GM19438 (cell line): ENCODE data around the gene GSTA3.
"Not testable (repeated sequence)": the region's sequence is repeated elsewhere in the genome, so short reads cannot be mapped to it uniquely, and the experiment has no call there.

Experiments used
- ATAC-seq: cut with Tn5 transposase; IDR thresholded peaks from one replicate; pipeline ENCODE4 v1.9.1; 2021; ENCODE audit warnings: low read depth; ENCODE audit not compliant: unreplicated experiment

Gene GSTA3

DNA sequence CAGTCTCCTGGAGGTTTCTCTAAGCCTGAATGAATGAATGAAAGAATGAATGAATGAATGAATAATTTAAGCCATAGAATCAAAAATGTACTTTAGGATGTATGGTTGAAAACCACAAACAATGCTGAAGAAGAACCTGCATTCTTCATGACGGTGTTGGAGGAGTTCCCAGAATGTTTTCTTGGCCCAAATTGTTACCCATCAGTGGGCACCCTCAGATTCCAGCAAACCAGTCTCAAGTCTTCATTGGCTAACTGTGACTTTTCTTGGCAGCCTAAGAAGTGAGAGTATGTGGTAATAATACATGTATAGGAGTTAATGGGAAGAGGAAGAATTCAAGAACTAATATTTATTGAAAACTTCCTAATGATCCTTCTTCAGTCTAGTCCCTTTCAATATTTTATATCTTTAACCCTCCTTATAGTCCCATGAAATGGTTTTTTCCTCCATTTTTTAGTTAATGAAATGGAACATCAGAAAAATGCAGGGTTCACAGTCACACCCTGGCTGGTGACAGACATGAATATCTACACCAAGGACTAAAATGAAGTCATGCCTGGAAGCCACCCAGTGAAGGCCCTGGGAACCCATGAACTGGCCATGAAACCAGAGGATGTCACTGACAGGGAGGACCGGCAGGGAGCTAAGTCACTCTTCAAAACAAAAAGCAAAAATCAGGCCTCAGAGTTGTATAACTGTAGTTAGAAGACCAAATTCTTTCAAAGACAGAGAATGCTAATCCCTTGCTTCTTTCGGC is 39.0 kb downstream of the GSTA3 start:
- ATAC-seq: not testable (repeated sequence)

DNA sequence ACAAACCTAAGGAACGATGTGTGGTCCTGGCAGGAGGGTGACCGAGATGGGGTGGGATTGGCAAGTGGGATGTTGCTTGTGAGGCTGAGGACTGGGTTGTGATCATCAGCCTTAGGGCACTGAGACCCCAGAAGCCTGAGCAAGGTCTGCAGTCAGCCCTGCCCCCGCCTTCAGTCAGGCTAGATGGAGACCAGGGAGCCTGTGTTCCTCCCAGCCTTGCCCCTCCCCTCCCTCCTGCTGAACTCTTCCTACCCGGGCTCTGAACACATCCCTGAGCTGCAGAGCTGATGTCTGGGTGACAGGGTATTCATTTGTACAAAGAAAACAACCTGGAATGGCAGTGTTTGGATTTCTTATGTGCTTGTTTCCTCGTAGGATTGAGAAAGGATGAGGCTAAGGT is 40.6 kb downstream of the GSTA3 start:
- not testable (repeated sequence) for ATAC-seq

DNA sequence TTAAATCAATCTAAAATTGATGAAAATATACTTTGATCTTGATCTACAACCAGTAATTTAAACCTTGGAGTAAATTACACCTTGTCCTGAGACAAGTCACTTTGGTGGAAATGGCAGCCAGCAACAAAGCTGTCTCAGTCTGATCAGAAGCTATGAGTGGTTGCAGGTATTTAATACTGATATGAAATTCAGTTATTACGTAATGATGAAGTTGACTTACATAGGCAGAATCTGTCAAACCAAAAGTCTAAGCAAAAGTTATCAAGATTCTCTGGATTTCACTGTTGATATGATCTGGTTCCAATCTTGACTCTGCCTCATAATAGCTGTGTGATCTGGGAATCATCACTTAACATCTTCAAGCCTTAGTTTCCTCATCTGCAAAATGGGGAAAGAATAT is 41.3 kb downstream of the GSTA3 start:
- ATAC-seq: no peak

DNA sequence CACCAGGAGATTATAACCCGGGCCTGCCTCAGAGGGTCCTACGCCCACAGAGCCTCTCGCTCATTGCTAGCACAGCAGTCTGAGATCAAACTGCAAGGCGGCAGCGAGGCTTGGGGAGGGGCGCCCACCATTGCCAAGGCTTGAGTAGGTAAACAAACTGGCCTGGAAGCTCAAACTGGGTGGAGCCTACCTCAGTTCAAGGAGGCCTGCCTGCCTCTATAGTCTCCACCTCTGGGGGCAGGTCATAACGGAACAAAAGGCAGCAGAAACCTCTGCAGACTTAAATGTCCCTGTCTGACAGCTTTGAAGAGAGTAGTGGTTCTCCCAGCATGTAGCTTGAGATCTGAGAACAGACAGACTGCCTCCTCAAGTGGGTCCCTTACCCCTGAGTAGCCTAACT is 48.3 kb downstream of the GSTA3 start:
- not testable (repeated sequence) for ATAC-seq

DNA sequence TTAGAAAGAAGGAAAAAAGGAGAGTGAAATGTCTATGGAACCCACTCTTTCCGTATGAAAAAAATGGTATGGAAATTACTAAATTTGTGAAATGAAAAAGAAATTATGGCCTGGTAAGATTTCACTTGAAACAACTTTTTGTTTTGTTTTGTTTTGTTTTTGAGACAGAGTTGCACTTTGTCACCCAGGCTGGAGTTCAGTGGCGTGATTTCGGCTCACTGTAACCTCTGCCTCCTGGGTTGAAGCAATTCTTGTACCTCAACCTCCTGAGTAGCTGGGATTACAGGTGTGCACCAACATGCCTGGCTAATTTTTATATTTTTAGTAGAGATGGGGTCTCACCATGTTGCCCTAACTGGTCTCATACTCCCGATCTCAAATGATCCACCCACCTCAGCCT is 51.1 kb downstream of the GSTA3 start:
- no peak for ATAC-seq

DNA sequence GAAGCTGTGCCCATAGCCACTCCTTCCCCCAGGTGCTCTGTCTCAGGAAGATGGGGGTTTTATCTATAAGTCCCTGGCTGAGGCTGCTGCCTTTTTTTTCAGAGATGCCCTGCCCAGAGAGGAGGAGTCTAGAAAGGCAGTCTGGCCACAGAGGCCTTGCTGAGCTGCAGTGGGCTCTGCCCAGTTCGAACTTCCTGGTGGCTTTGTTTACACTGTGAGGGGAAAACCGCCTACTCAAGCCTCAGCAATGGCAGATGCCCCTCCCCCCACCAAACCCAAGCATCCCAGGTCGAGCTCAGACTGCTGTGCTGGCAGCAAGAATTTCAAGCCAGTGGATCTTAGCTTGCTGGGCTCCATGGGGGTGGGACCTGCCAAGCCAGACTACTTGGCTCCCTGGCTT is 53.4 kb downstream of the GSTA3 start:
- ATAC-seq: not testable (repeated sequence)

DNA sequence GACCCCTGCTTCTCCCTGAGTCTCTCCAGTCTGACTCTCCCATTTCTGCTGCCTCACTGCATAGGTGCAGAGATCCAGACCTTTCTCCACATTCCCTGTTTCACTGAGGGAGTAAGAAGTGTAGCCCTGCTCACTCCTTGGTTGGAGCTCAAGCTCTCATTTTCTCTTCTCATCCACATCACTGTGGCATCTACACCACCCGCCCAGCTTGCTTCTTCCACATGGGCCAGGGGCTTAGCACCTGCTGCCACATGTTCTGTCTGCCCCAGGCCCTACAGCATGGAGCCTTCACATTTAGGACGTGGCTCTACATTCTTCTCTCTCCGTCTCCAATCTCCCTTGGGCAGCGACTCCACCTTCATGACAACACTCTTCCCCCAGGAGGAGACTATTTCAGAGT is 60.4 kb downstream of the GSTA3 start:
- no peak for ATAC-seq
